ENCODE results near the gene PTPRM.

DNA sequence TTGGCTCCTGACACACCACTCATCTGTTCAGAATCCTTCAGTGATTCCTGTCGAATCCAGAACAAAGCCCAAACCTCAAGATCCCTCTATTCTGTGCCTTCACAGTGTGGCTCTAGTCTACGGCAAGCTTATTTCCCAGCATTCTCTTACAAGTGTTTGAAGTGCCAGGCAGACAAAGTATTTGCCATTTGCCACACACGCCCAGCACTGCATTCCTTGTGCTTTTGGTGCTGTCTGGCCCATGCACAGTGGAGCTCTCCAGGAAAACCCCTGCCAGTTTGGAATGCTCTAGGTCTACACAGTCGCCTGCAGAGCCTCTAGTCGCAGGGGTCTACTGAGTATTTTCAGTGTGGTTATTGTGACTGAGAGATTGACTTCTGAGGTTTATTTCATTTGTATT, 783.5 kb downstream of the PTPRM start:
- TF ChIP-seq CTCF (IDR thresholded peaks at IDR 0.05) (no peak), POLR2AphosphoS5 (IDR thresholded peaks at IDR 0.05; ENCODE audit: low read depth, low read length) (no peak)
- TF ChIP-seq, protein P1, sequence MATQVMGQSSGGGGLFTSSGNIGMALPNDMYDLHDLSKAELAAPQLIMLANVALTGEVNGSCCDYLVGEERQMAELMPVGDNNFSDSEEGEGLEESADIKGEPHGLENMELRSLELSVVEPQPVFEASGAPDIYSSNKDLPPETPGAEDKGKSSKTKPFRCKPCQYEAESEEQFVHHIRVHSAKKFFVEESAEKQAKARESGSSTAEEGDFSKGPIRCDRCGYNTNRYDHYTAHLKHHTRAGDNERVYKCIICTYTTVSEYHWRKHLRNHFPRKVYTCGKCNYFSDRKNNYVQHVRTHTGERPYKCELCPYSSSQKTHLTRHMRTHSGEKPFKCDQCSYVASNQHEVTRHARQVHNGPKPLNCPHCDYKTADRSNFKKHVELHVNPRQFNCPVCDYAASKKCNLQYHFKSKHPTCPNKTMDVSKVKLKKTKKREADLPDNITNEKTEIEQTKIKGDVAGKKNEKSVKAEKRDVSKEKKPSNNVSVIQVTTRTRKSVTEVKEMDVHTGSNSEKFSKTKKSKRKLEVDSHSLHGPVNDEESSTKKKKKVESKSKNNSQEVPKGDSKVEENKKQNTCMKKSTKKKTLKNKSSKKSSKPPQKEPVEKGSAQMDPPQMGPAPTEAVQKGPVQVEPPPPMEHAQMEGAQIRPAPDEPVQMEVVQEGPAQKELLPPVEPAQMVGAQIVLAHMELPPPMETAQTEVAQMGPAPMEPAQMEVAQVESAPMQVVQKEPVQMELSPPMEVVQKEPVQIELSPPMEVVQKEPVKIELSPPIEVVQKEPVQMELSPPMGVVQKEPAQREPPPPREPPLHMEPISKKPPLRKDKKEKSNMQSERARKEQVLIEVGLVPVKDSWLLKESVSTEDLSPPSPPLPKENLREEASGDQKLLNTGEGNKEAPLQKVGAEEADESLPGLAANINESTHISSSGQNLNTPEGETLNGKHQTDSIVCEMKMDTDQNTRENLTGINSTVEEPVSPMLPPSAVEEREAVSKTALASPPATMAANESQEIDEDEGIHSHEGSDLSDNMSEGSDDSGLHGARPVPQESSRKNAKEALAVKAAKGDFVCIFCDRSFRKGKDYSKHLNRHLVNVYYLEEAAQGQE (IDR thresholded peaks at IDR 0.05; ENCODE audit: insufficient read depth in 1 of 2, low read depth in 2 of 2, low read length in 1 of 2), result no peak

Measured in Panc1 (cell line).